COLO668 (cell line): Measurements from ENCODE around the gene EMC9.

Source experiments
- DNase-seq: peaks from one replicate; lab custom pipeline; 2025; ENCODE audit not compliant: unreplicated experiment; lab: John Stamatoyannopoulos, UW

The EMC9 gene

DNA sequence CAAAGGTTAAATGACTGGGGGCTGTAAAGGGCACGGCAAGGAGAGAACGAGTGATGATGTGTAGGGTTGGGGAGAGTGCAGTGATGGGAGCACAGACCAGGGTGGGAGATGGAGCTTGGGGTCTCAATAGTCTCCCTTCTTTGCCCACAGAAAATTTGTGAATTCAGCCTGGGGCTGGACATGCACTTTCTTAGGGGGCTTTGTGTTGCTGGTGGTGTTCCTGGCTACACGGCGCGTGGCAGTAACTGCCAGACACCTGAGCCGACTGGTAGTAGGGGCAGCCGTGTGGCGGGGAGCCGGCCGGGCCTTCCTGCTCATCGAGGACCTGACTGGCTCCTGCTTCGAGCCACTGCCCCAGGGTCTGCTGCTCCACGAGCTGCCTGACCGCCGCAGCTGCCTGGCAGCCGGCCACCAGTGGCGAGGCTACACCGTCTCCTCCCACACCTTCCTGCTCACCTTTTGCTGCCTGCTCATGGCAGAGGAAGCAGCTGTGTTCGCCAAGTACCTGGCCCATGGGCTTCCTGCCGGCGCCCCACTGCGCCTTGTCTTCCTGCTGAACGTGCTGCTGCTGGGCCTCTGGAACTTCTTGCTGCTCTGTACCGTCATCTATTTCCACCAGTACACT is 9.2 kb downstream of the EMC9 start:
- peak; percentile 77 for DNase-seq

DNA sequence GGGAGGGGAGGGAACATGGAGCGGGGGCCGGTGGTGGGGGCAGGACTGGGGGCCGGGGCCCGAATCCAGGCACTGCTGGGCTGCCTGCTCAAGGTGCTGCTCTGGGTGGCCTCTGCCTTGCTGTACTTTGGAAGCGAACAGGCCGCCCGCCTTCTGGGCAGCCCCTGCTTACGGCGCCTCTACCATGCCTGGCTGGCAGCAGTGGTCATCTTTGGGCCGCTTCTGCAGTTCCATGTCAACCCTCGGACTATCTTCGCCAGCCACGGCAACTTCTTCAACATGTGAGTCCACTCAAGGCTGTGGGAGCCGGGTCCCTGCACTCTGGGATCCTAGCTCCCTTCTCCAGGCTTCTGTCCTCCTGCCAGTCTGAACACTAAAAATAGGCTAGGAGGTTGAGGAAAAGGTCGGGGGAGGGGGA is 9.8 kb downstream of the EMC9 start:
- no peak for DNase-seq

DNA sequence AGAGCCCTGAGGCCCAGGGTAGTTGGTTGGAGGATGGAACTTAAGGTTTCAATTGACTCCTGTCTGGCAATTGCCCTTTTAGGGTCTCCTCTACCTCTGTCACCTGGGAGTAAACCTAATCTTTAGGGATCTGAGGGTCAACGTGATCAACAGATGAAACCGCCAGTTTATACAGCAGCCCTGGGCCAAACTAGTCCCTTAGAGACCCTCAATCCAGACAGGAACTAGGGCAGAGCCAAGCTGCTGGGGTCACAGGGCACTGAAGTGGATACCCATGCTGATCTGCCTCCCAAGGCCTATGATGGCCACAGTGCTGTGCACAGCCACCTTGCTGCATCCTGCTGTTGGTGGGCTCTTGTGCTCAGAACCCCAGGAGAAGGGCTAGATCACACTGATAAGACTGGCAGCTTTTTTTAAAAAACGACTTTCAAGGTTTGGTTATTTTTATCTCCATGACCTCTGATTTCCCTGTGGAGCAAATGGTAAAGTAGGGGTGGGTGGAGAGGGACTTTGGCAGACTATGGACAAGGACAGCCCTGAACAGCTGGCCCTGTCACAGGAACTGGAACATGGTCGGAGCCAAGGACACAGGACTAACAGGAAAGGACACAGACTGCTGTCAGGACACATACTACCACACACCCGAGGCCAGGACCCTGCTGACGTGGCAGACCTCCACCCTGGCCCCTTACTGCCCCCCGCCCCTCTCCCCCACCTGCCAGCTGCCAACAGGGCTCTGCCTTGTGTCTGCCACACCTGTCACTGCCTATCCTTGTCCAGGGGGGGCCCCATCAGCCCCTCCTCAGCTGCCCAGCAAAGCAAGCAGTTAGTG is 10.5 kb downstream of the EMC9 start:
- no peak for DNase-seq

DNA sequence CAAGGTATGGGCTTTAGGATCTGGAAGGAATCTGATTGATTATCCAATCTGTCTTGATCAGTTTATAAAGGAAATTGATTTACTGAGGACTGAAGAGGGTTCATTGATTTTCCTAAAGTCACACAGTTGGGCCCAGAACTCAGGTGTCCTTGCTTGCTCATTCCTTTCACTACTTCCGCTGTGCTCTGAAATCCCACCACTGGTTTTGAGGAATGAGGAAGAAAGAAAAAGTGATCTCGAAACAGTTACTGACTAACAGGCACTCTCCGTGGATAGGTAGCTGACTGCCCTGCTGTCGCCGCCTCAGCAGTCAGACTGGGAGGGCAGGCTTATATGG is 11.0 kb downstream of the EMC9 start, which contains the start of gene FITM1:
Gene FITM1 (plus strand): TSS at position 280 of the 337 bp plus-strand sequence. CDS start 905 bp downstream, outside the sequence.
- DNase-seq = no peak

DNA sequence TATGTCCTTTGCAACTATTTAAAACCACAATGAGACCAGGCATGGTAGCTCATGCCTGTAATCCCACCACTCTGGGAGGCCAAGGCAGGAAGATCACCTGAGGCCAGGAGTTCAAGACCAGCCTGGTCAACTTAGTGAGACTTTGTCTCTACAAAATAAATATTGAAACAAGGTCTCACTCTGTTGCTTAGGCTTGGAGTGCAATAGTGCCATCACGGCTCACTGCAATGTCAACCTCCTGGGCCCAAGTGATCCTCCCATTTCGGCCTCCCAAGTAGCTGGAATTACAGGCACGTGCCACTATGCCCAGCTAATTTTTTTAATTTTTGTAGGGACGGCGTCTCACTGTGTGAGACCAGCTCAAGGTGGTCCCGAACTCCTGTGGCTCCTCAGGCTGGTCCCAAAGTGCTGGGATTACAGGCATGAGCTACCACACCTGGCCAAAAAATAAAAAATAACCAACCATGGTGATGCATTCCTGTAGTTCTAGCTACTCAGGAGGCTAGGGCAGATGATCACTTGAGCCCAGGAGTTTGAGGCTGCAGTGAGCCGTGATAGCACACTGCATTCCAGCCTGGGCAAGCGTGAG is 11.9 kb downstream of the EMC9 start:
- no peak for DNase-seq

DNA sequence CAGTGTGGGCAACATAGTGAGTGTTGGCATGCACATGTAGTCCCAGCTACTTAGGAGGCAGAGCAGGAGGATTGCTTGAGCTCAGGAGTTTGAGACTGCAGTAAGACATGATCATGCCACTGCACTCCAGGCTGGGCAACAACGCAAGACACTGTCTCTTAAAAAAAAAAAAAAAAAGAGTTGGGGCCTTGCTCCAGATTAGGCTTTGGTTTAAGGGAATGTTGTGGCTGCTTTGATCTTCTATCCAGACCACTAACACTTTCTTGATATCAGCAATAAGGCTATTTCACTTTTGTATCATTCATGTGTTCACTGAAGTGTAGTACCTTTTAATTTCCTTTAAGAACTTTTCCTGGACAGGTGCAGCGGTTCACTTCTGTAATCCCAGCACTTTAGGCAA is 13.7 kb downstream of the EMC9 start:
- DNase-seq = no peak

DNA sequence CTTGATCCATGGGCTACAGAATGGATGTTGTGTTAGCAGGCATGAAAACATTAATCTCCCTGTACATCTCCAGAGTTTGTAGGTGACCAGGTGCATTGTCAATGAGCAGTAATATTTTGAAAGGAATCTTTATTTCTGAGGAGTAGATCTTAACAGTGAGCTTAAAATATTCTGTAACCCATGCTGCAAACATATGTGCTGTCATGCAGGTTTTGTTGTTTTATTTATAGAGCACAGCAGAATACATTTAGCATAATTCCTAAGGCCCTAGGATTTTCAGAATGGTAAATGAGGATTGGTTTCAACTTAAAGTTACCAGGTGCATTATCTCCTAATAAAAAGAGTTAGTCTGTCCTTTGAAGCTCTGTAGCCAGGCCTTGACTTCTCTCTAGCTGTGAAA is 14.5 kb downstream of the EMC9 start:
- no peak for DNase-seq

DNA sequence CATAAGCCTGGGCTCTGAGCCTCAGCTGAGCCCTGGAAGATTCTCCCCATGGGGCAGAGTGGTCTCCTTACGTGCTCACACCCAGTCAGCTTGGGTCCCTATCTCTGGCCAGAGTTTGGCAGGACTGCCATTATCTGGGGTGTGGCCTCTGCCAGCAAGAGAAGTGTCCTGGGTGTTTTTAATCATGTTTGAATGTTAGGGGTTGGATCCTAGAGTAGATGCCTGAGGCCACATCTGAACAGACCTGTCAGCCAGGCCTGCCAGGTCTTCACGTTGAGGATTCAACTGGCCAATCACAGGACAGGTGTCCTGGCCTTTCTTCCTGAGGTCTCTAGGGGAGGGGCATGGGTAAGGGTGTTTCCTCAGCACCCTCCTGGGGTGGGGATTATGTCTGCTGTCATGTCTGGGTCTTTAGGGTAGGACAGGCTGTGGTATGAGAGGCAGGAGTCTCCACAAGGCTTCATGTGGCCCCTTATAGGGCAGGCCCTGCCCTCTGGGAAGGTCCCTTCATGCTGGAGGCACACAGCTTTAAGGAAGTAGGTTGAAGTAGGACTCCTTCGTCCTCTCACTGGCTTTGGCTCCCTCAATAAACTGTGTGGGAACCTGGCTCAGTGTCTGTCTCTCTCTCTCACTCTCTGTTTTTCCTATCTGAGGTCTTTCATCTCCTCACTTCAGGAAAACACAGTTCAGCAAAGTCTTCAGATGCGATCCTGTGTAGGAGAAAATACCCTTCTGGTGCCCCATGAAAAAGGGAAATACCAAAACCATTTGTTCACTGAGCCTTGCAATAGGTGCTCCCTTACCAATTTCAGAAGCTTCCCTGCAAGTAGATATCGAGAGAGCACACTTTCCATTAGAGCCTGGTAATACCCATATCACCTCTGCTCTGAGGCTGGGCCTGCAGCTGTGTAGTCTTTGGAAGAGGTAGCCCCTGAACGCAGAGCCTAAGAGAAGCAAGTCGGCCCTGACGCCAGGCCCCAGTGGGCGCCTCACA is 17.7 kb downstream of the EMC9 start:
- no peak for DNase-seq

DNA sequence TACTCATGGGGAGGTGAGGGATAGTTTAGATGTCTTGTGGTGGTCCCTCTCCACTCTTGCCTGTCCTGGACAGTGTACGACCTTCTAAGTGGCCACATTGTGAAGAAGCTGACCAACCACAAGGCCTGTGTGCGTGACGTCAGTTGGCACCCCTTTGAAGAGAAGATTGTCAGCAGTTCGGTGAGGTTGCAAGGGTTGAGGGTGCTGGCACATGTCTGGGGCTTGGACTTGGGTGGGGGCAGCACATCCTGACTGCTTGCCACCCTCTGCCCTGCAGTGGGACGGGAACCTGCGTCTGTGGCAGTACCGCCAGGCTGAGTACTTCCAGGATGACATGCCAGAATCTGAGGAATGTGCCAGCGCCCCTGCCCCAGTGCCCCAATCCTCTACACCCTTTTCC is 18.5 kb downstream of the EMC9 start:
- no peak for DNase-seq

DNA sequence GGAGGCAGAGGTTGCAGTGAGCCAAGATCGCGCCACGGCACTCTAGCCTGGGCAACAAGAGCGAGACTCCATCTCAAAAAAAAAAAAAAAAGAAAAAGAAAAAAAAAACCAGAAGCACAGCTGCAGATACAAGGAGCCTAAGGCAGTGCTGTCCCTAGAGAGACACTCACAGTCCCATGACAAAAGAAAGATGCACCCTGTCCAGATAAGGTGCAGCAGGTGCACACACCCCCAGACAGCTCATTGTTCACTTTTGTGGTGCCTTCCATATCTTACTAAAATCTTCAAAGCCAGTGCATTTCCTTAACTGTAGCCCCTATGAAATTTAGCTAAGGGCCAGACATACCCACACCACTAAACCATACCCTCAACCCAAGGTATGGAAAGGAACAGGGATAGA is 19.0 kb downstream of the EMC9 start:
- DNase-seq = no peak

DNA sequence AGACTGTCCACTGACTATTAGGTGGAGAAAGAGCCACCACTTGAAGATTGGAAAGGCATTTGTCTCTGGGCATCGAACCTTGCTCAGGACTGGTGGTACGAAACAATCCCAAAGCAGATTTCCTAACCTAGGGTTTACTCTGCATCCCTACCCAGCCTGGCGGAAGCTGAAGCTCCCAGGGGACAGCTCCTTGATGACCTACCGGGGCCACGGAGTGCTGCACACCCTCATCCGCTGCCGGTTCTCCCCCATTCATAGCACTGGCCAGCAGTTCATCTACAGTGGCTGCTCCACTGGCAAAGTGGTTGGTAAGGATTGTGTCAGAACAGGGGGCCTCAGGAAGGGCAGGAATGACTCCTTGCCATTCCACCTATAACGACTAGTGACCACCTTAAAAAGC is 20.2 kb downstream of the EMC9 start:
- no peak for DNase-seq

DNA sequence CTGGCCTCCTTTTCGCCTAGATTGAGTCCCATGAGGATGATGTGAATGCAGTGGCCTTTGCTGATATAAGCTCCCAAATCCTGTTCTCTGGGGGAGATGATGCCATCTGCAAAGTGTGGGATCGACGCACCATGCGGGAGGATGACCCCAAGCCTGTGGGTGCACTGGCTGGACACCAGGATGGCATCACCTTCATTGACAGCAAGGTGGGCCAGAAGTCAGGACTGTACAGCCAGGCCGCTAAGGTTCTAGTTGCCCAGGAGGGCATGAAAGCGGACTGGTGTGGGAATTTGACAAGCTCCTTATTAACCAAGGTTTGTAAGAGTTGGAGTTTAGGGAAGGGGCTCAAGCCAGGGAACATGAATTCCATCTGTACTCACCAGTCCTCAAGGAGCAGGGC is 21.7 kb downstream of the EMC9 start:
- no peak for DNase-seq

DNA sequence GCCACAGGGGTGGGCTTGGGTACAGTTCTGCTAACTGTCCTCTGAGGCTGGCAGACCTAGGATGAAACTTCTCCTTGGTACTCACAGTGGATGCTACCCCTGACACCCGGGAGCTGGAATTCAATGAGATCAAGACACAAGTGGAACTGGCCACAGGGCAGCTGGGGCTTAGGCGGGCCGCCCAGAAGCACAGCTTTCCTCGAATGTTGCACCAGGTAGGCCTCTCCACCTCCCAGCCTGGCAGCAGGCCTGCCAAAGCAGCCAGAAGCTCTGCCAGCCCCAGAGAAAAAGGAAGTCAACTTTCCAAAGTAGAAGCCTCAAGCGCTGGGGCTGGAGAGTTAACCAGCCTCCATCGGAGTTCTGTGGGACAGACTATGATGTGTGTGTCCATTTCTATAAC is 24.2 kb downstream of the EMC9 start:
- DNase-seq = no peak

DNA sequence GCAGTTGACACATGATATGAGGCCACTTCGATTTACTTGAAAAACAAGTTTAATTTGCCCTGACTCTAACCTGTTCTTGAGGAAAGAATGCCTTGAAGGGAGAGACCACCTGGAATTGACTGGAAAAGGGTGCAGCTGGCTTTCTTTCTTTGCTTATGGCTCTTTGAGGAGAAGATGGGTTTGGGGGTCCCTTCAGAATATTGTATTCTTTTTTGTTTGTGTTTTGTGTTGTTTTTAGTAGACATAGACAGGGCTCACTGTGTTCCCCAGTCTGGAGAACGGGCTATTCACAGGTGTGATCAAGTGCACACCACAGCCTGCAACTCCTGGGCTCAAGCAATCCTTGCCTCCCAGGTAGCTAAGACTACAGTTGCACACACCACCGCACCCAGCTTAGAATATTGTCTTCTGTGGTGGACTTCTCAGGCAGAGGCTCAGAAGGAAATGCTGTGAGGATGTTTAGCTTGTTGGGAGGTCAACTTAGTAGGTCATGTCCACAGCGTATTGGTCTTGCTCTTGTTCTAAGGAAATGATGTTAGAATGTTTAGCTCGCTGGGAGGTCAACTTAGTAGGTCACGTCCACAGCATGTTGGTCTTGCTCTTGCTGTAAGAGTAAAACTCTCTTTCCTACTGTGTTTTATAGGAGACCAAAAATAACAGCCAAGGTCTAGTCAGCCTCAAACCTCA is 25.1 kb downstream of the EMC9 start:
- DNase-seq = no peak

DNA sequence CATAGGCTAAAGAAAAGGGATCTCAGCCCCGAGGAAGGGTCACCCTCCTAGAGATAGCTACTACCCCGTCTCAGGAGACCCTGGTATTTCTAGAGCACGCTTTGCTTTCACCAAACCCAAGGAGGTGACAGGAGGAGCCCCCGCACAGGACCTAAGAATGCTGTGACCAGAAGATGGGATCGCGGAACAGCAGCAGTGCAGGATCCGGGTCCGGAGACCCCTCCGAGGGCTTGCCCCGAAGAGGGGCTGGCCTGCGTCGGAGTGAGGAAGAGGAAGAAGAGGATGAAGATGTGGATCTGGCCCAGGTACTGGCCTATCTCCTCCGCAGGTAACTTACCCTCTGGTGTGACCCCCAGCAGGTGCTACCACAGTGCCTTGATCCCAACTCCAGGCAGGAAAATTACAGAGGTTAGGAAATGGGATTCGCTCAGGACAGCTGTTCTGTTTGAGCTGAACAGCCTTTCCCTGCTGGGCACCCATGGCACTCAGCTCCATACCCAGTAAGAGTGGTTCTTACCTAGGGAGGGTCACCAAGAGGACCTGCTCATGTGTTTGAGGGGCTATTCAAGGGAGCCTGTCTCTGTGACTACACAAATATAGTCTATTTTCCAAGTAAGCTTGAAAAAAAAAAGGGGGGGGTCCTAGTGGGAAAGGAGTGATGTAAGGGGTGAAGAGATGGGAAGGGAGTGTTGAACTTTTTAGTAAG is 25.8 kb downstream of the EMC9 start:
- DNase-seq = peak; percentile 16

DNA sequence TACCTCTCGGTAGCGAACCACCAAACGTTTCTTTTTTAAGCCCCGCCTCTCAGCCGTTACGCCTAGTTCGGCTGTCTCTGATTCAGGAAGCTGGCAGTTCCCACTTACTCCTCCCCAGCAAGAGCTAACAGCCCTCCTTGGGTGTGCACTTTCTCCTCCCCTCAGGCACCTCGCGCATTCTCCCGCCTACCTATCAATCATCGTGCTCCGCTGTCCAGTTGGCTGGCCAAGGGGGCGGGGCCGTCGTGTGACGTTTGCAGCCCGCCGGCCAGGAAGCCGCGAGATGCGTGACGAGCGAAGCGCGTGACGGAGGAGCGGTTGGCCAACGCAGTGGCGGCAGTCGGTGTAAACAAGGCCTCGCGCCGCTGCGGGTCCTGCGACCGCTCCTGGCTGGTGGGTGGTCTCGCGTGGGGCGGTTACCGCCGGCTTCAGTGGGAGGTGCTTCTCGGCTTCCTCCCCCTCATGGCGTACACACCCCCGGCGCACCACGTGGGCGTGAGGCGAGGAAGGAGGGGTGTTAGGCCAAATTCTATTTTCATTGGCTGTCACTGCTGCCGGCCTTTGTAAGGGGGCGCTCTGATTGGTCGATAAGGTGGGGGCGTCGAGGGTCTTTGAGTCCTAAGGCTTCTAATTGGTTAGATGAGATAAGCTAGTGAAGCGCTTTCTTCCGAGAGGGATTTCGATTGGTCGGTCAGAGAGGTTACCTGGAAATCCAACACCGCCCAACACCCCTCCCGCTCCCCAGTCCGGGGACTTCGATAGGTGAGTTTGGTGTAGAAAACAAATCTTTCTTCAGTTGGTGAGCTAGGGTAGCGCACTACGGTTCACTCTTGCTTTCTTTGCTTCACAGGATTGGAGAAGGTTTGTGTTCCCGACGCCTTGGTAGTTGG is 26.6 kb downstream of the EMC9 start, which contains the start of the genes DCAF11 and NRL:
Gene DCAF11 (plus strand): TSS at position 246 of the 890 bp plus-strand sequence. CDS start 818 bp downstream, outside the sequence.
Gene NRL (minus strand): TSS at position 418 of the 890 bp plus-strand sequence. CDS start 32,101 bp downstream, outside the sequence.
- peak; percentile 99 for DNase-seq

DNA sequence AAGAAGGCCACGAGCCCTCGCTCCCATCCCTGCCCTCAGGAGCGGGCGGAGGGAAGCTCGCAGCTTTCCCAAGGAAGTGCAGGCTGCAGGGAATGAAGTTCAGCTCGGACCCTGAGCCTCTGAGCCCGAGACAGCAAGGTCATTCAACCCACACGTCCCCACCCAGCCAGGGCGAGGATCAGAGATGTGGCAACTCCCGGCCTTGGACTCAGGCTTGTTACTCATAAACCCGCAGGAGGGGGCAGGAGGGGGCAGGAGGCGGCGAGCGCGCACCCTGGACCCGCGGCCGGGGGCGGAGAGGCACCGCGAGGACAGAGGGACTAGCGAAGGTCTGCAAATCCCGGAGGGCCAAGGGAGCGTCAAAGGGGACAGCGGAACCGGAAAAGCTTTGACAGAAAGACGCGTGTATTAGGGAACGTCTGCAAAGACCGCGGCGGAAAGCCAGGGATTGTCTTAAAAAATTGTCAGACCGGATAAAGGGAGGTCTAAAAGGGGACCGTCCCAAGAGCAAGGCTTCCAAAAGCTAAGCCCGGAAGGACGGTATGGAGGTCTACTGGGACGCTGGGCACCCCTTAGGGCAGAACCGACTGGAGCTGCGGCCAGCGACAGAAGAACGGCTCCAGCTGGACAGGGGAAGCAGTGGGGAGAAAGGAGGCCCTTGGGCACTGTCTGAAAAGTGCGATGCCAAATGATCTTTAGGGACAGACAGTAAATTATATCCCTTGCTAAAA is 27.4 kb downstream of the EMC9 start:
- DNase-seq = peak; percentile 92

DNA sequence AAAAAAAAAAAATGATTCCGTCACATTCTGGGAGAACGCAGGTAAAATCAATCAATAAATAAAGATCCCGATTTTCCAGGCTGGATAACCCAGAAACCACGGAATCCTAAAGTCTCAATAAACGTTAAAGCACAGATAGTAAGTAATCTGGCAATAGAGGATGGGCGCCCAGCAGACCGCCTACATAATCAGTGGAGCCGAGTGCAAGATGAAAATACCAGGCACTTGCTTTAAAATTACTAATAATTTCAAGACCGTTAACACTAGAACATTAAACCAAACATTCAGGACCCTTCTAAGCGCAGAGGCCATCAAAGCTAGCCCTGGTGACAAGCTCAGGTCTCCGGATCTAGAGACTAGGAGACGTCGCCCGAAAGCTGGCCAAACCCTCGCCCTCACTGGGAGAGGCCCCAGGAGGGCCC is 28.0 kb downstream of the EMC9 start:
- DNase-seq = no peak
